HT1080 (cell line): ENCODE data around the gene ZBTB12. TPM values are rescaled to one million over a fixed set of nuclear protein-coding genes. Genes with fewer than 3 reads are reported as not detected.
"Not testable (repeated sequence)": the region's sequence is repeated elsewhere in the genome, so short reads cannot be mapped to it uniquely, and the experiment has no call there.

Experiments used
- DNase-seq: peaks from one replicate; pipeline ENCODE4 v3.0.0-alpha.2; 2015; ENCODE audit warnings: low read depth
- polyA plus RNA-seq, 2 experiments: library from polyadenylated mRNA; depleted of rRNA; stranded (reverse); fragments of >200 nt; gene quantifications; 2 replicates each; pipeline ENCODE4 v1.2.3, GENCODE V29; 2015
- total RNA-seq: library from RNA; depleted of rRNA; stranded (reverse); fragments of >200 nt; shearing (Covaris generic); gene quantifications from 2 replicates; pipeline ENCODE4 v1.2.3, GENCODE V29; 2014; rRNA removed

The ZBTB12 gene, protein sequence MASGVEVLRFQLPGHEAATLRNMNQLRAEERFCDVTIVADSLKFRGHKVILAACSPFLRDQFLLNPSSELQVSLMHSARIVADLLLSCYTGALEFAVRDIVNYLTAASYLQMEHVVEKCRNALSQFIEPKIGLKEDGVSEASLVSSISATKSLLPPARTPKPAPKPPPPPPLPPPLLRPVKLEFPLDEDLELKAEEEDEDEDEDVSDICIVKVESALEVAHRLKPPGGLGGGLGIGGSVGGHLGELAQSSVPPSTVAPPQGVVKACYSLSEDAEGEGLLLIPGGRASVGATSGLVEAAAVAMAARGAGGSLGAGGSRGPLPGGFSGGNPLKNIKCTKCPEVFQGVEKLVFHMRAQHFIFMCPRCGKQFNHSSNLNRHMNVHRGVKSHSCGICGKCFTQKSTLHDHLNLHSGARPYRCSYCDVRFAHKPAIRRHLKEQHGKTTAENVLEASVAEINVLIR
- total RNA-seq = 10.8 and 15.1 TPM in 2 replicates
- polyA plus RNA-seq (2015; cell fraction: cytosol; rRNA removed) = 13.1 and 13.2 TPM in 2 replicates
- polyA plus RNA-seq (2015; cell fraction: nucleus; rRNA removed) = 10.5 and 12.9 TPM in 2 replicates

GRCh38 chr6:31901953-31902643 is at the start of gene ZBTB12:
Gene ZBTB12 (minus strand): TSS chr6:31902086. CDS start chr6:31901305, 781 bp downstream.
- peak; percentile 88 for DNase-seq

DNA sequence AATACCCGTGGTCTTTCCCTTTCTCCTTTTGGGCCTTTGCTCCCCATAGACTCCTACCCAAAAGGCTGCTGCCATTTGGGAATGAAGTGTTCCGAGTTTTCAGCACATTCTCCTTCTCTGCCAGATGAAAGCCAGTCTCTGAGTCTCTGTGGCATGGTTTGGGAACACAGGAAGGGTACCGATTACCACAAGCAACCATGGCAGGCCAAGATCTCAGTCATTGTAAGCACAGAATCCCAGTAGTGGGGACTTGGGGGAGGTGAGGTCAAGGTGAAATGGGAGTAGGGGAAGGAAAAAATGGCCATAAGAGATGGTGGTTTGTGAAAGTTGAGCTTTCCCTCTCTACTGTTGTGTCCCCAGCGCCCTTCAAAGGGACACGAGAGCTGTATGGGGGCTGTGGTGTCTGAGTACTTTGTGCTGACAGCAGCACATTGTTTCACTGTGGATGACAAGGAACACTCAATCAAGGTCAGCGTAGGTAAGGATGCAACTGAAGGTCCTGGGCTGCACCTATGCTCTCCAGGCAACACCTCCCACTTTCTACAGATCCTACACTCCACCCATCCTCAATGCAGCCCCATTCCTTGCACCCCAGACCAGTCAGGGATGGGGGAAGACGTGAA is 48.2 kb upstream of the ZBTB12 start:
- DNase-seq = no peak

- DNase-seq = peak; percentile 71
Measured at GRCh38 chr6:31948753-31949413, 47.0 kb upstream of the ZBTB12 start.

DNA sequence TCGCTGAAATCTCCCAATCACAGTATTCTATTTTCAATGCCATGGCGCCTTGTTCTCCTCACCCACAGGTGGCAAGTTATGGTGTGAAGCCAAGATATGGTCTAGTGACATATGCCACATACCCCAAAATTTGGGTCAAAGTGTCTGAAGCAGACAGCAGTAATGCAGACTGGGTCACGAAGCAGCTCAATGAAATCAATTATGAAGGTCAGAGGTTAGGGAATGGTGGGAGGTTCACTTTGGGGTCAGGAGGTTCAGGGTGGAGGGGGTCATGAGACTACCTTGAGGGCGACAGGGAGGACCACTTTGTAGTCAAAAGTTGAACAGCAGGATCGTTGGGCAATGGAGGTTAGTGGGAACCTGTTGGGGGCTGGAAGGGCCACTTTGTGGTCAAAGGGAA is 46.4 kb upstream of the ZBTB12 start:
- no peak for DNase-seq

GRCh38 chr6:31947864-31948263 is 46.0 kb upstream of the ZBTB12 start:
- DNase-seq = no peak

GRCh38 chr6:31947070-31947675 is 45.3 kb upstream of the ZBTB12 start:
- no peak for DNase-seq

- no peak for DNase-seq
Measured at GRCh38 chr6:31946370-31946885, 44.5 kb upstream of the ZBTB12 start.

GRCh38 chr6:31945507-31946369 is 43.9 kb upstream of the ZBTB12 start, which contains the start of gene CFB:
Gene CFB (plus strand): TSS chr6:31946095. CDS start chr6:31946222, 127 bp downstream.
- DNase-seq = peak; percentile 42

- DNase-seq = no peak
Measured at GRCh38 chr6:31945154-31945506, 43.2 kb upstream of the ZBTB12 start.

DNA sequence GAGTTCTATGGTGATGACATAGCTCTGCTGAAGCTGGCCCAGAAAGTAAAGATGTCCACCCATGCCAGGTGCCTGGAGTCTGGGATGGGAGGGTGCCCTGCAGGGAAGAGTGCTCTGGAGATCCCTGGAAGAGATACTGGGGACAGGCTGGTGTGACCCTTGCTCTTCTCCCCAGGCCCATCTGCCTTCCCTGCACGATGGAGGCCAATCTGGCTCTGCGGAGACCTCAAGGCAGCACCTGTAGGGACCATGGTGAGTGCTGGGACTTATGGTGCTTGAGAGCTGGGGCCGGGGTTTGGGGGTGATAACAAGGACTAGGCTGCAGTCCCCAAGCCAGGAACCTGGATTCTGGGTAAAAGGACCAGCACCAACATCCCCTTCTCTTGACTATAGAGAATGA is 41.9 kb upstream of the ZBTB12 start:
- no peak for DNase-seq

DNA sequence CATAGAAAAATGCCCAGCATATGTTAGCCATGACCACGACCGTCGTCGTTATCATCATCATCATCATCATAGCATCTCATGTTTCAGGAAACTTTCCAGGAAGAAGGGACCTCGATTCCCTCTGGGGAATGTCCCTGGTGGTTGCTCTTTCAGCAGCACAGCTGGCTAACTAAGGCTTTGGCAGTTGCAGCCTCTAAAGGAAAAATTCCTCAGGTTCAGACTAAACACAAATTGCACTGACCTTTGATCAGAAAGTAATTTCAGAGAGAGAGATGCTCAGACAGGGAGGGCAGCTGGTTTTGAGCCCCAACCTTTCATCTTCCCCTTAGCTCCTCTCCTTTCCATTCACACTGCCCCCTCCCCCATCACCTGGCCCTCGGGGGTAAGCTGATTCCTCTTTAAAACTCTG is 38.4 kb upstream of the ZBTB12 start:
- peak; percentile 45 for DNase-seq

DNA sequence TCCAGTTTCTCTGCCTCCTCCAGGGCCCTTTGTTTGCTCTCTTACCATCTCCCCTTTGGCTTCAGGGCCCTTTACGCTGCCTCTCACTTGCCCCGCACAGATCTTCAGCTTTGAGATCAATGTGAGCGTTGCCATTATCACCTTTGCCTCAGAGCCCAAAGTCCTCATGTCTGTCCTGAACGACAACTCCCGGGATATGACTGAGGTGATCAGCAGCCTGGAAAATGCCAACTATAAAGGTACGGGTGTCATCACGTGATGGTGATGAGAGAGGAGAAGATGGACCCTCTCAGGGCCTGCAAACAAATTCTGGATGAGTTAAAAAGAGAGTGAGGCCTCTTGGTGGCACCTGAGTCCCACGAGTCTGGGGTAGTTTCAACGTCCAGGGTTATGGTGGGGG is 33.9 kb upstream of the ZBTB12 start:
- no peak for DNase-seq

DNA sequence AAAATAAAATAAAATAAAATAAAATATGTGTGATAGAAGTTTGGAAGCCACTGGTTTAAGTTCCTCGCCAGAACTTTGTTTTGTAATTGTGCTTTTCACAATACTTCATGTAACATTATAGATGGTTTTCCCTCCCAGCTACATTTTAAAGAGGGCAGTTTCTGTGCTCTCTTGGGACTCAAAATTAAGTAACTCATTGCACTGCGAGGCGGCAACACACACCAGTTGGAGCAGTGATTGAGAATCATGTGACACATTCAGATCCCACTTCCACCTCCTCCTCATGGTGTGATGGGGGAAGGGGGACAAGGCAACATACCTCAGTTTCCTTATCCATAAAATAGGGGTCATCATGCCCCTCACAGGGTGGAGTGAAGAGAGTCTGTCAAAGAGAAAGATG is 33.1 kb upstream of the ZBTB12 start:
- no peak for DNase-seq

DNA sequence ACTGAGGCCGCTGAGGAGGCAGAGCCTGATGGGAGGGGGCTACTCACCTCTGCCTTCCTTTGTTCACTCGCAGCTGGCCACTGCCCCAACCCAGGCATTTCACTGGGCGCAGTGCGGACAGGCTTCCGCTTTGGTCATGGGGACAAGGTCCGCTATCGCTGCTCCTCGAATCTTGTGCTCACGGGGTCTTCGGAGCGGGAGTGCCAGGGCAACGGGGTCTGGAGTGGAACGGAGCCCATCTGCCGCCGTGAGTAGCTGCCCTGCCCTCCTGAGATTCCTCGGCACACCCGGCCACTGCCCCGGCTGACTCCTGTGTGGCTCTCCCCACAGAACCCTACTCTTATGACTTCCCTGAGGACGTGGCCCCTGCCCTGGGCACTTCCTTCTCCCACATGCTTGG is 31.7 kb upstream of the ZBTB12 start:
- no peak for DNase-seq

DNA sequence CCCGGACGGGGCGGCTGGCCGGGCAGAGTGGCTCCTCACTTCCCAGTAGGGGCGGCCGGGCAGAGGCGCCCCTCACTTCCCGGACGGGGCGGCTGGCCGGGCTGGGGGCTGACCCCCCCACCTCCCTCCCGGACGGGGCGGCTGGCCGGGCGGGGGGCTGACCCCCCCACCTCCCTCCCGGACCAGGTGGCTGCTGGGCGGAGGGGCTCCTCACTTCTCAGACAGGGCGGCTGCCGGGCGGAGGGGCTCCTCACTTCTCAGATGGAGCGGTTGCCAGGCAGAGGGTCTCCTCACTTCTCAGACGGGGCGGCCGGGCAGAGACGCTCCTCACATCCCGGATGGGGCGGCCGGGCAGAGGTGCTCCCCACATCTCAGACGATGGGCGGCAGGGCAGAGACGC is 30.3 kb upstream of the ZBTB12 start:
- not testable (repeated sequence) for DNase-seq

- no peak for DNase-seq
Measured at GRCh38 chr6:31930962-31931361, 29.1 kb upstream of the ZBTB12 start.

DNA sequence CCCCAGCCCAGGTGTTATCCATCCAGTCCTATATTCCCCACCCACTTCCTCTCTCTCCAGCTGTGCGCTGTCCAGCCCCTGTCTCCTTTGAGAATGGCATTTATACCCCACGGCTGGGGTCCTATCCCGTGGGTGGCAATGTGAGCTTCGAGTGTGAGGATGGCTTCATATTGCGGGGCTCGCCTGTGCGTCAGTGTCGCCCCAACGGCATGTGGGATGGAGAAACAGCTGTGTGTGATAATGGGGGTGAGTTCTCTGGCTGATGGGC is 26.7 kb upstream of the ZBTB12 start:
- DNase-seq = no peak

- DNase-seq = no peak
Measured at GRCh38 chr6:31927863-31928671, 26.2 kb upstream of the ZBTB12 start.

DNA sequence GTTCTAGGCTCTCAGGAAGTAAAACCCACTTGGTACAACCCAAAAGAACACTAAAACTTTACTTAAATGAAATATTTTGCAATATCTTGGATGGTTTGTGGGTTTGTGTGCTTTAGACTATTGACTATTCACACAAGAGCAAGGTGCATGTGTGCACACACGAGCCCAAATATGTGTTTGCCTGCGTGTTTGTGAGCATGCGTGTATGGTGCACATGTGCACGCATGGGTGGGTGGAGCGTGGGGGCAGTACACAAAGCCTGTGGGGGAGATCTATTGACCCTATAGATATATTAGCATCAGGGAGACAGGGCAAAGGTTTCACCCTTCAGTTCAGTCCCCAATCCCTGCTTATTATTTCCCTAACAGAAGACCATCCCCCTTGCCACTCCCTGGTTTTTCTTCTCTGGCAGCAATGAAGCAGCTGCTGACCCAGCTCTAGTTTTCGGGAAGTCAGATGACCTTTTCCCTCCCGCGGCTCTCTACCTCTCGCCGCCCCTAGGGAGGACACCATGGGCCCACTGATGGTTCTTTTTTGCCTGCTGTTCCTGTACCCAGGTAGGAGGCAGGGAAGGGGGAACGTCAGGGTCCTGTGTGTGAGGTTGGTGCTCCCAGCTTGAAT is 25.5 kb upstream of the ZBTB12 start, which contains the start of gene C2:
C2 (plus strand) TSS at position 476 of the 621 bp plus-strand sequence; CDS start at position 512, 36 bp downstream.
- no peak for DNase-seq
